ENCODE results near the gene GRK1.

Gene GRK1

GRCh38 chr13:113650731-113651148, 16.3 kb upstream of the GRK1 start:
- no peak for DNase-seq

- no peak for DNase-seq
Observed at GRCh38 chr13:113651511-113652403, 15.3 kb upstream of the GRK1 start.

GRCh38 chr13:113652404-113653263, 14.4 kb upstream of the GRK1 start:
- DNase-seq, result no peak

GRCh38 chr13:113653264-113654174, 13.5 kb upstream of the GRK1 start:
- no peak for DNase-seq

GRCh38 chr13:113654175-113654560, 12.9 kb upstream of the GRK1 start:
- DNase-seq, result no peak

GRCh38 chr13:113654591-113655345, 12.3 kb upstream of the GRK1 start:
- no peak for DNase-seq

- DNase-seq, result no peak
Observed at GRCh38 chr13:113655346-113656002, 11.5 kb upstream of the GRK1 start.

- no peak for DNase-seq
Observed at GRCh38 chr13:113656003-113656588, 10.9 kb upstream of the GRK1 start.

- DNase-seq, result no peak
Observed at GRCh38 chr13:113656831-113657671, 10.0 kb upstream of the GRK1 start.

- no peak for DNase-seq
Observed at GRCh38 chr13:113657851-113658741, 8.9 kb upstream of the GRK1 start, which contains the start of gene ATP4B. TSS of gene ATP4B (minus strand) at chr13:113658198. CDS start at chr13:113658144, 54 bp downstream.

- no peak for DNase-seq
Observed at GRCh38 chr13:113658836-113659235, 8.2 kb upstream of the GRK1 start.

GRCh38 chr13:113659337-113659736, 7.7 kb upstream of the GRK1 start:
- DNase-seq, result no peak

GRCh38 chr13:113660066-113660465, 7.0 kb upstream of the GRK1 start:
- no peak for DNase-seq

- no peak for DNase-seq
Observed at GRCh38 chr13:113661509-113661908, 5.5 kb upstream of the GRK1 start.

- DNase-seq, result no peak
Observed at GRCh38 chr13:113663934-113664333, 3.1 kb upstream of the GRK1 start.

GRCh38 chr13:113664751-113665596, 2.0 kb upstream of the GRK1 start:
- DNase-seq, result no peak

- no peak for DNase-seq
Observed at GRCh38 chr13:113665597-113666328, 1.3 kb upstream of the GRK1 start.
